Astrocyte of the spinal cord (primary cell): Measurements from ENCODE around the gene CEP95.
A peak's percentile ranks its signal among the peaks of the same experiment; 100 is the strongest.

ENCODE experiments used
- DNase-seq: peaks from one replicate; pipeline ENCODE4 v3.0.0; 2011; ENCODE audit warnings: low read depth, low spot score
- H3K4me3 ChIP-seq: 2 replicates; pipeline ENCODE4 v1.5.1; 2011; ENCODE audit warnings: low read depth, mild to moderate bottlenecking, low read length, moderate library complexity
- CTCF ChIP-seq: IDR thresholded peaks from 2 replicates; pipeline ENCODE4 v1.5.1; 2012; ENCODE audit warnings: low read depth, mild to moderate bottlenecking, low read length, inconsistent platforms
- in situ Hi-C: cut with HindIII; loops from 2 replicates; pipeline ENCODE4 v1.10.0; 2017; ENCODE audit warnings: low sequenced_read_pairs

The CEP95 gene

GRCh38 chr17:64480951-64481350 is 25.8 kb upstream of the CEP95 start:
- in situ Hi-C loops: no loop called here
- TF ChIP-seq CTCF: no peak

GRCh38 chr17:64484380-64484779 is 22.4 kb upstream of the CEP95 start:
- in situ Hi-C loops: no loop called here
- H3K4me3 ChIP-seq: no peak overlapping the region
- DNase-seq: no peak
- no peak for TF ChIP-seq CTCF

More at GRCh38 chr17:64480951-64481350, 25.8 kb upstream of the CEP95 start:
- H3K4me3 ChIP-seq: no peak overlapping the region
- DNase-seq: no peak

- in situ Hi-C loops: no loop called here
- no peak for TF ChIP-seq CTCF
- no peak overlapping the region for H3K4me3 ChIP-seq
- DNase-seq: no peak
These were observed 18.5 kb upstream of the CEP95 start for GRCh38 chr17:64488301-64488700.

GRCh38 chr17:64491034-64491860 is 15.5 kb upstream of the CEP95 start:
- peak; percentile 83 for TF ChIP-seq CTCF
- in situ Hi-C loops: no loop called here
- peak; percentile 38 for DNase-seq

GRCh38 chr17:64491994-64492393 is 14.8 kb upstream of the CEP95 start:
- in situ Hi-C loops: no loop called here
- peak; percentile 41 for DNase-seq
- TF ChIP-seq CTCF: no peak
- H3K4me3 ChIP-seq: no peak overlapping the region

More at GRCh38 chr17:64491034-64491860, 15.5 kb upstream of the CEP95 start:
- no peak overlapping the region for H3K4me3 ChIP-seq

GRCh38 chr17:64492481-64493109 is 14.2 kb upstream of the CEP95 start:
- in situ Hi-C loops: no loop called here
- no peak overlapping the region for H3K4me3 ChIP-seq
- peak; percentile 43 for TF ChIP-seq CTCF
- DNase-seq: peak; percentile 23
